ENCODE measurements around the gene GOLGA7B.

GOLGA7B gene

DNA sequence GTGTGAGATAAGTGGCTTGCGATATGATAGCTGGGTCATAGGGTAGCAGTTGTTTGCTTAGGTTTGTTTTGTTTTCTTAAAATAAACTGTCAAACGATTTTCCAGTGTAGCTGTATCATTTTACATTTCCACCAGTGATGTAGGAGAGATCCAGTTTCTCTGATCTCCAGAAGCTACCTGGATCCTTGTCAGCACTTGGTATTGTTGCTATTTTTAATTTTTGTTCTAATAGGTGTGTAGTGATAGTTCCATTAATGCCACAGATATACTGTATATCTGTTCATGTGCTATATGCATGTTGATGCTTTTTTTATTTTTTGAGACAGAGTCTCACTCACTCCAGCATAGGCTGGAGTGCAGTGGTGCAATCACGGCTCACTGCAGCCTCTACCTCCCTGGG, 44.4 kb downstream of the GOLGA7B start:
- no peak for DNase-seq
- Mint-ChIP-seq H3K4me1 (peaks cover 22% of the 10 kb centered on the region), H3K27me3 (ENCODE audit: low read depth, poor library complexity) (peaks cover 8% of the 10 kb centered on the region), H3K27ac (no peak overlapping the region), H3K36me3 (ENCODE audit: low read depth) (no peaks in the 10 kb centered on the region), H3K4me3 (no peak overlapping the region), H3K9me3 (no peaks in the 10 kb centered on the region)
- TF ChIP-seq, protein P1, sequence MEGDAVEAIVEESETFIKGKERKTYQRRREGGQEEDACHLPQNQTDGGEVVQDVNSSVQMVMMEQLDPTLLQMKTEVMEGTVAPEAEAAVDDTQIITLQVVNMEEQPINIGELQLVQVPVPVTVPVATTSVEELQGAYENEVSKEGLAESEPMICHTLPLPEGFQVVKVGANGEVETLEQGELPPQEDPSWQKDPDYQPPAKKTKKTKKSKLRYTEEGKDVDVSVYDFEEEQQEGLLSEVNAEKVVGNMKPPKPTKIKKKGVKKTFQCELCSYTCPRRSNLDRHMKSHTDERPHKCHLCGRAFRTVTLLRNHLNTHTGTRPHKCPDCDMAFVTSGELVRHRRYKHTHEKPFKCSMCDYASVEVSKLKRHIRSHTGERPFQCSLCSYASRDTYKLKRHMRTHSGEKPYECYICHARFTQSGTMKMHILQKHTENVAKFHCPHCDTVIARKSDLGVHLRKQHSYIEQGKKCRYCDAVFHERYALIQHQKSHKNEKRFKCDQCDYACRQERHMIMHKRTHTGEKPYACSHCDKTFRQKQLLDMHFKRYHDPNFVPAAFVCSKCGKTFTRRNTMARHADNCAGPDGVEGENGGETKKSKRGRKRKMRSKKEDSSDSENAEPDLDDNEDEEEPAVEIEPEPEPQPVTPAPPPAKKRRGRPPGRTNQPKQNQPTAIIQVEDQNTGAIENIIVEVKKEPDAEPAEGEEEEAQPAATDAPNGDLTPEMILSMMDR (IDR thresholded peaks at IDR 0.05), result no peak

- DNase-seq, result no peak
- H3K27ac Mint-ChIP-seq, result no peak overlapping the region
- H3K36me3 Mint-ChIP-seq (ENCODE audit: low read depth), result no peaks in the 10 kb centered on the region
- TF ChIP-seq, protein P1 (IDR thresholded peaks at IDR 0.05), result no peak
- peaks cover 12% of the 10 kb centered on the region for H3K4me1 Mint-ChIP-seq
- H3K4me3 Mint-ChIP-seq, result no peak overlapping the region
- H3K9me3 Mint-ChIP-seq, result no peaks in the 10 kb centered on the region
- H3K27me3 Mint-ChIP-seq (ENCODE audit: low read depth, poor library complexity), result peaks cover 8% of the 10 kb centered on the region
Measured at GRCh38 chr10:97895084-97895483, 45.4 kb downstream of the GOLGA7B start.

GRCh38 chr10:97895915-97896314, 46.3 kb downstream of the GOLGA7B start:
- H3K27ac Mint-ChIP-seq, result no peak overlapping the region
- peaks cover 8% of the 10 kb centered on the region for H3K27me3 Mint-ChIP-seq (ENCODE audit: low read depth, poor library complexity)
- H3K36me3 Mint-ChIP-seq (ENCODE audit: low read depth), result no peaks in the 10 kb centered on the region
- no peak overlapping the region for H3K4me3 Mint-ChIP-seq
- no peaks in the 10 kb centered on the region for H3K9me3 Mint-ChIP-seq
- TF ChIP-seq, protein P1 (IDR thresholded peaks at IDR 0.05), result no peak
- H3K4me1 Mint-ChIP-seq, result peaks cover 10% of the 10 kb centered on the region
- DNase-seq, result no peak

DNA sequence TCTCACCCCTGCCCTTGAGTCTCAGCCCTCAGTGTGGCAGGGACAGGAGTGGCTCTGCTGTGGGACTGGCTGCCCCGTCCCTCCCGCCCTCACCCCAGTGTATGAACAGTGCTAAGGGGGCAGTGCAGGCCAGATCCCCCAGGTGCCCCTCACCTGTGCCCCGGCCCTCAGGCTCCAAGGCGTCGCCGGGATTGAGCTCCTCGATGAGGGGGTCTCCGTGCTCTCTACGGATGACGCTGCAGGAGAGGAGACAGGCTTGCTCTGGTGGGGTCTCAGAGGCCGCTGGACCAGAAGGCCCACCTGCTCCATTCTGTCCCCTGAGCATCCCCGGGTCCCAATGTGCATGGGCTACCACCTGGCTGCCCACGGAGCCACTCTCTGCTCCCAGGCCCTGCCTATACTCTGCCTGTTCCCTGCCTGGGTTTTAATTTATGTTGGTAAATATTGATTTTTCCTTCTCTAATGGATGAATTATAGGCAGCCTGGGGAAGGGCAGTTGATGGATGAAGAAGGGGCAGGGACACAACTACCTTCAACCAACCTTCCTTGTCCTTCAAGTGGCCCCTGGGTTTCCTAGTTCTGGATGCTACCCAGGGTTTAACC, 47.2 kb downstream of the GOLGA7B start:
- Mint-ChIP-seq H3K36me3 (ENCODE audit: low read depth) (no peaks in the 10 kb centered on the region), H3K4me3 (no peak overlapping the region), H3K4me1 (peaks cover 7% of the 10 kb centered on the region), H3K9me3 (no peaks in the 10 kb centered on the region), H3K27me3 (ENCODE audit: low read depth, poor library complexity) (peaks cover 8% of the 10 kb centered on the region), H3K27ac (no peak overlapping the region)
- TF ChIP-seq, protein P1 (IDR thresholded peaks at IDR 0.05), result no peak
- no peak for DNase-seq

GRCh38 chr10:97898429-97898828, 48.8 kb downstream of the GOLGA7B start:
- TF ChIP-seq, protein P1 (IDR thresholded peaks at IDR 0.05), result no peak
- DNase-seq, result no peak
- no peaks in the 10 kb centered on the region for H3K36me3 Mint-ChIP-seq (ENCODE audit: low read depth)
- H3K4me3 Mint-ChIP-seq, result no peak overlapping the region
- H3K9me3 Mint-ChIP-seq, result no peaks in the 10 kb centered on the region
- H3K27me3 Mint-ChIP-seq (ENCODE audit: low read depth, poor library complexity), result peaks cover 7% of the 10 kb centered on the region
- H3K4me1 Mint-ChIP-seq, result peaks cover 6% of the 10 kb centered on the region
- no peak overlapping the region for H3K27ac Mint-ChIP-seq

- Mint-ChIP-seq H3K4me1 (peaks cover 18% of the 10 kb centered on the region), H3K27ac (peak overlapping the region; percentile 29), H3K9me3 (no peaks in the 10 kb centered on the region), H3K4me3 (no peak overlapping the region), H3K27me3 (ENCODE audit: low read depth, poor library complexity) (peaks cover 7% of the 10 kb centered on the region), H3K36me3 (ENCODE audit: low read depth) (no peaks in the 10 kb centered on the region)
- TF ChIP-seq, protein P1 (IDR thresholded peaks at IDR 0.05), result no peak
- no peak for DNase-seq
Measured at GRCh38 chr10:97901381-97901780, 51.7 kb downstream of the GOLGA7B start.

All from nephron progenitor cell (in vitro differentiated cells).